ENCODE results near the gene RNF40.

DNA sequence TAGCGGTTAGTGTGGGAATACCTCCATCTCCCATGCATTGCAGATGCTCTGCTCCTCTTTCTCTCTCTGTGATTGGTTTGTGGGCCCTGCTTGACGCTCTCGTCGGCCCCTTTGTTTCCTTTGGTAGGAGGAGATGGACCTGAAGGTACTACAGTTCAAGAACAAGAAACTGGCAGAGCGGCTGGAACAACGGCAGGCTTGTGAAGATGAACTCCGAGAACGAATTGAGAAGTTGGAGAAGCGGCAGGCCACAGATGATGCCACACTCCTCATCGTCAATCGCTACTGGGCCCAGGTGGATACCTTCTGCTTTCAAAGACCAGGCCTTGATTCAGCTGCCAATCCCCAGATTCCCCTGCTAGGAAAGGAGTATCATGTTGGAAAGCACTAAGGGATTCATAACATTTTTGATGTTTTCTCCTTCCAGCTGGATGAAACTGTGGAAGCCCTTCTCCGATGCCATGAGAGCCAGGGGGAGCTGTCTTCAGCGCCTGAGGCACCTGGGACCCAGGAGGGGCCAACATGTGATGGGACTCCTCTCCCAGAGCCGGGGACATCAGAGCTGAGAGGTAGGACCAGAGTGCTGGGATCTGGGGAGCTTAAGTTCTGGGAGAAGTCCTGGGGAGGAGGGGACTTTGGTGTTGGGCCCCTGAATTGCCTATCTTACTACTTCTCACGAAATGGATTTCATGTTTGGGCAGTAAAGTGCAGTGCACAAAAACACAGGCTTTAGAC is 1.0 kb downstream of the RNF40 start:
- TF ChIP-seq, protein P1, sequence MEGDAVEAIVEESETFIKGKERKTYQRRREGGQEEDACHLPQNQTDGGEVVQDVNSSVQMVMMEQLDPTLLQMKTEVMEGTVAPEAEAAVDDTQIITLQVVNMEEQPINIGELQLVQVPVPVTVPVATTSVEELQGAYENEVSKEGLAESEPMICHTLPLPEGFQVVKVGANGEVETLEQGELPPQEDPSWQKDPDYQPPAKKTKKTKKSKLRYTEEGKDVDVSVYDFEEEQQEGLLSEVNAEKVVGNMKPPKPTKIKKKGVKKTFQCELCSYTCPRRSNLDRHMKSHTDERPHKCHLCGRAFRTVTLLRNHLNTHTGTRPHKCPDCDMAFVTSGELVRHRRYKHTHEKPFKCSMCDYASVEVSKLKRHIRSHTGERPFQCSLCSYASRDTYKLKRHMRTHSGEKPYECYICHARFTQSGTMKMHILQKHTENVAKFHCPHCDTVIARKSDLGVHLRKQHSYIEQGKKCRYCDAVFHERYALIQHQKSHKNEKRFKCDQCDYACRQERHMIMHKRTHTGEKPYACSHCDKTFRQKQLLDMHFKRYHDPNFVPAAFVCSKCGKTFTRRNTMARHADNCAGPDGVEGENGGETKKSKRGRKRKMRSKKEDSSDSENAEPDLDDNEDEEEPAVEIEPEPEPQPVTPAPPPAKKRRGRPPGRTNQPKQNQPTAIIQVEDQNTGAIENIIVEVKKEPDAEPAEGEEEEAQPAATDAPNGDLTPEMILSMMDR (conservative IDR thresholded peaks at IDR 0.05; ENCODE audit: low read depth, low read length): no peak
- TF ChIP-seq EZH2 (IDR thresholded peaks at IDR 0.05; ENCODE audit: low read length, unreplicated experiment) (no peak), EZH2phosphoT487 (IDR thresholded peaks at IDR 0.05; ENCODE audit: borderline replicate concordance, low read length) (no peak)
